Stomach (tissue), 9 donors: ENCODE data around the gene WFIKKN1. TPM values are rescaled to one million over a fixed set of nuclear protein-coding genes. Genes with fewer than 3 reads are reported as not detected.

ENCODE experiments used
- DNase-seq, 2 donors: peaks; one replicate each; pipeline versions ENCODE4 v3.0.0 to v3.0.0-alpha.2; 2013 to 2019
- H3K27ac ChIP-seq, 5 donors: fragments of 200-600 bp in 4 of 5; sonication (generic) in 4 of 5; one replicate each; pipeline ENCODE4 v1.5.1; 2013 to 2019; ENCODE audit warnings: mild to moderate bottlenecking in 1 of 5, moderate library complexity in 1 of 5
- H3K27me3 ChIP-seq, 3 donors: fragments of 200-600 bp; sonication (generic); one replicate each; pipeline ENCODE4 v1.5.1; 2017 to 2019; ENCODE audit warnings: mixed run types in 1 of 3
- H3K36me3 ChIP-seq, 4 donors: fragments of 200-600 bp; sonication (generic); 1 replicate in 3 of 4; 2 replicates in 1 of 4; pipeline ENCODE4 v1.5.1; 2016 to 2019
- H3K4me1 ChIP-seq, 4 donors: fragments of 200-600 bp; sonication (generic); one replicate each; pipeline ENCODE4 v1.5.1; 2016 to 2019
- H3K4me3 ChIP-seq, 4 donors: fragments of 200-600 bp; sonication (generic) in 3 of 4; one replicate each; pipeline ENCODE4 v1.5.1; 2016 to 2019; ENCODE audit warnings: mild to moderate bottlenecking in 1 of 4
- H3K9me3 ChIP-seq, 4 donors: fragments of 200-600 bp; sonication (generic); one replicate each; pipeline ENCODE4 v1.5.1; 2016 to 2019
- CTCF ChIP-seq, 7 experiments: fragments of 450-650 bp in 4 of 7; fragments of 200-600 bp in 3 of 7; sonication (generic) in 3 of 7; IDR thresholded peaks; one replicate each; pipeline ENCODE4 v1.5.1; 2016 to 2019; ENCODE audit warnings: antibody characterized with exemption in 7 of 7, control low read depth in 2 of 7, mild to moderate bottlenecking in 1 of 7
- EP300 ChIP-seq: sonication (generic); formaldehyde crosslinking; IDR thresholded peaks from one replicate; pipeline ENCODE4 v1.6.1; 2017; ENCODE audit warnings: antibody characterized with exemption
- POLR2A ChIP-seq, 4 donors: fragments of 450-650 bp; IDR thresholded peaks; one replicate each; pipeline ENCODE4 v1.6.1; 2016; ENCODE audit warnings: antibody characterized with exemption in 4 of 4, control low read depth in 2 of 4, mild to moderate bottlenecking in 1 of 4, moderate library complexity in 1 of 4
- POLR2AphosphoS5 ChIP-seq, 3 donors: sonication (generic); formaldehyde crosslinking; IDR thresholded peaks; one replicate each; pipeline ENCODE4 v1.6.1; 2016; ENCODE audit warnings: antibody characterized with exemption in 3 of 3
- WGBS, 5 donors: extraction: QIAGEN DNeasy Blood & Tissue Kit in 3 of 5; methylation state at CpG; one replicate each; pipeline versions ENCODE4 v1.1.5 to v1.1.7; 2013 to 2018; 5-methylcytosine and 5-hydroxymethylcytosine counted together
- intact Hi-C: fragments of 100-400 bp; cut with DNase I; formaldehyde crosslinking; loops from one replicate; pipeline ENCODE4 v1.15.1; 2023; ENCODE audit warnings: low total_unique reads
- polyA plus RNA-seq, 3 donors: library from polyadenylated mRNA; stranded (reverse); fragments of 200-250 nt; gene quantifications; one replicate each; pipeline ENCODE4 v1.2.3, GENCODE V29; 2013
- total RNA-seq, 5 donors: library from RNA; depleted of rRNA; stranded (reverse); fragments of >200 nt; gene quantifications; one replicate each; pipeline versions ENCODE4 v1.1.0 to v1.2.3, GENCODE V29; 2014 to 2016
- donor health status: healthy with polysubstance abuse.
- donor health status: Bipolar disorder and iron deficiency.
- donor health status: healthy.

Gene WFIKKN1
- total and polyA plus RNA-seq, 8 donors, result 0.14 to 25.8 (median 1.5) TPM; not detected in 1

- peaks cover 44 to 53% (median 52%) of the 10 kb centered on the region in 4 donors for H3K36me3 ChIP-seq
- H3K4me3 ChIP-seq, result no peak overlapping the region
- H3K27me3 ChIP-seq, result peaks cover 0 to 9% (median 0%) of the 10 kb centered on the region in 3 donors
- DNase-seq, result no peak
- peaks cover 32 to 50% (median 40%) of the 10 kb centered on the region in 4 donors for H3K4me1 ChIP-seq
- 90 to 92% (median 91%) methylated on average over 43 to 52 of the region's 52 CpGs for WGBS, 5 donors
- TF ChIP-seq EP300, result no peak
- TF ChIP-seq POLR2AphosphoS5 (IDR thresholded peaks at IDR 0.05), result no peak
- TF ChIP-seq CTCF (IDR thresholded peaks at IDR 0.05), result no peak
- no peaks in the 10 kb centered on the region for H3K9me3 ChIP-seq
- intact Hi-C loops, result no loop called here
- H3K27ac ChIP-seq, result no peak overlapping the region
These were observed 39.9 kb downstream of the WFIKKN1 start for GRCh38 chr16:670485-671352.

GRCh38 chr16:671353-672131 is 40.8 kb downstream of the WFIKKN1 start:
- no peak for TF ChIP-seq POLR2A (IDR thresholded peaks at IDR 0.05)
- TF ChIP-seq CTCF (IDR thresholded peaks at IDR 0.05), result no peak
- no peak for TF ChIP-seq EP300
- no peak for TF ChIP-seq POLR2AphosphoS5 (IDR thresholded peaks at IDR 0.05)
- intact Hi-C loops, result no loop called here
- no peak overlapping the region for H3K4me3 ChIP-seq
- 81 to 90% (median 85%) methylated on average over 22 to 40 of the region's 40 CpGs for WGBS, 5 donors
- no peaks in the 10 kb centered on the region for H3K9me3 ChIP-seq
- H3K36me3 ChIP-seq, result peaks cover 44 to 53% (median 52%) of the 10 kb centered on the region in 4 donors
- H3K4me1 ChIP-seq, result peaks cover 41 to 58% (median 48%) of the 10 kb centered on the region in 4 donors
- H3K27me3 ChIP-seq, result peaks cover 0 to 17% (median 0%) of the 10 kb centered on the region in 3 donors
- no peak overlapping the region for H3K27ac ChIP-seq
- no peak for DNase-seq

- Histone ChIP-seq H3K36me3 (peaks cover 44 to 53% (median 52%) of the 10 kb centered on the region in 4 donors), H3K27me3 (peaks cover 0 to 18% (median 0%) of the 10 kb centered on the region in 3 donors), H3K4me1 (peaks cover 39 to 61% (median 52%) of the 10 kb centered on the region in 4 donors), H3K9me3 (no peaks in the 10 kb centered on the region), H3K4me3 (no peak overlapping the region), H3K27ac (no peak overlapping the region)
- intact Hi-C loops, result no loop called here
- DNase-seq, result no peak
- no peak for TF ChIP-seq EP300
- TF ChIP-seq CTCF (IDR thresholded peaks at IDR 0.05), result no peak
- TF ChIP-seq POLR2A (IDR thresholded peaks at IDR 0.05), result no peak
- WGBS, 5 donors, result 83 to 92% (median 90%) methylated on average over 6 to 19 of the region's 19 CpGs
These were observed 41.6 kb downstream of the WFIKKN1 start for GRCh38 chr16:672371-672770.

- H3K4me1 ChIP-seq, result peaks cover 35 to 60% (median 52%) of the 10 kb centered on the region in 4 donors
- 92 to 95% (median 94%) methylated on average over 9 to 21 of the region's 21 CpGs for WGBS, 5 donors
- peaks cover 0 to 18% (median 0%) of the 10 kb centered on the region in 3 donors for H3K27me3 ChIP-seq
- TF ChIP-seq EP300 (no peak), CTCF (IDR thresholded peaks at IDR 0.05) (no peak), POLR2A (IDR thresholded peaks at IDR 0.05) (no peak)
- H3K36me3 ChIP-seq, result peaks cover 44 to 53% (median 52%) of the 10 kb centered on the region in 4 donors
- no peaks in the 10 kb centered on the region for H3K9me3 ChIP-seq
- no peak overlapping the region for H3K27ac ChIP-seq
- DNase-seq, result no peak
- no peak overlapping the region for H3K4me3 ChIP-seq
- intact Hi-C loops, result no loop called here
These were observed 42.1 kb downstream of the WFIKKN1 start for GRCh38 chr16:672851-673250.
